ENCODE measurements around the gene RAI1.

GRCh38 chr17:17701112-17701511, 19.9 kb downstream of the RAI1 start:
- TF ChIP-seq POLR2A (IDR thresholded peaks at IDR 0.05; ENCODE audit: low read length) (no peak), GATA1 (IDR thresholded peaks at IDR 0.05; ENCODE audit: low read depth, low read length) (no peak)

Data from erythroblast (primary cell).